Skin of body (tissue), 2 donors: ENCODE data around the gene FCAR. TPM values are rescaled to one million over a fixed set of nuclear protein-coding genes. Genes with fewer than 3 reads are reported as not detected.
"Not testable (repeated sequence)": the region's sequence is repeated elsewhere in the genome, so short reads cannot be mapped to it uniquely, and the experiment has no call there.

Source experiments
- DNase-seq: peaks from one replicate; lab custom pipeline; 2025; lab: John Stamatoyannopoulos, UW
- total RNA-seq: library from RNA; depleted of rRNA; stranded (reverse); fragments of >200 nt; gene quantifications from one replicate; pipeline ENCODE4 v1.2.3, GENCODE V29; 2014

FCAR gene
- total RNA-seq, 1 donor from 2014 or later, result 8.4 TPM

DNA sequence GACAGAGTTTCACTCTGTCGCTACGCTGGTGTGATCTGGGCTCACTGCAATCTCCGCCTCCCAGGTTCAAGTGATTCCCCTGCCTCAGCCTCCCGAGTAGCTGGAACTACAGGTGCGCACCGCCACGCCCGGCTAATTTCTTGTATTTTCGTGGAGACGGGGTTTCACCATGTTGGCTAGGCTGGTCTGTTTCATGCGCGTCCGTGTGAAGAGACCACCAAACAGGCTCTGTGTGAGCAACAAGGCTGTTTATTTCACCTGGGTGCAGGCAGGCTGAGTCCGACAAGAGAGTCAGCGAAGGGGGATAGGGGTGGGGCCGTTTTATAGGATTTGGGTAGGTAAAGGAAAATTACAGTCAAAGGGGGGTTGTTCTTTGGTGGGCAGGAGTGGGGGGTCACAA lies 20.1 kb downstream of the FCAR start:
- not testable (repeated sequence) for DNase-seq

DNA sequence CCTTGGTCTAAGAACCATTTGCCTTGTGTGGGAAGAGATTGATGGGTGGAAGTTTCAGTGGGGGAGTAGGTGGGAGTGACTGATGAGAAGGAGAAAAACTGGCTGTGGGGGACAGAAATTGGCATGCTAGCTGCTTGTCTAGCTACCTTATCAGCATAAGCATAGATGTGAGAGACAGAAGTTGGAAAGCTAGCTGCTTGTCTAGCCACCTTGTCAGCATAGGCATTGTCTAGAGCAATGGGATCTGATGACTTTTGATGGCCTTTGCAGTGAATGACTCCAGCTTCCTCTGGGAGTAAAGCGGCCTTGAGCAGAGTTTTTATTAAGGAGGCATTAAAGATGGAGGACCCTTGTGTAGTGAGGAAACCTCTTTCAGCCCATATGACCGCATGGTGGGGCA lies 22.0 kb downstream of the FCAR start:
- DNase-seq, result no peak

GRCh38 chr19:54898685-54899084 lies 24.6 kb downstream of the FCAR start:
- not testable (repeated sequence) for DNase-seq

DNA sequence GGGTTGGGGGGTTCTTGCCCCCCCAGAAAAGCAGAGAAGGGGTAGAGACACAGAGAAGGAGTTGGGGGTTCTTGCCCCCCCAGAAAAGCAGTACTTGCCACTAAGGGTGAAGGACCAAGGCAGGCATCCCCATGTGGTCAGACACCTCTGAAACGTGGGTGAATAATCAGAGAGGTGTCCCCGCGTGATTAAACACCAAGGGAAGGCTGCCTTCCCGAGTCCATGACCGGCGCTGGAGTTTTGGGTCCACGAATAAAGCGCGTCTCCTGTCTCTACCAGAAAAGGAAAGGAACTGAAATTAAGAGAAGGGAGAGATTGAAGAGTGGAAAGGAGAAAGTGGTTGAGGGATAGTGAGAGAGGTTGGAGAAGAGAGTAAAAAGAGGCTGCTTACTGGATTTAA lies 25.6 kb downstream of the FCAR start:
- DNase-seq, result not testable (repeated sequence)

DNA sequence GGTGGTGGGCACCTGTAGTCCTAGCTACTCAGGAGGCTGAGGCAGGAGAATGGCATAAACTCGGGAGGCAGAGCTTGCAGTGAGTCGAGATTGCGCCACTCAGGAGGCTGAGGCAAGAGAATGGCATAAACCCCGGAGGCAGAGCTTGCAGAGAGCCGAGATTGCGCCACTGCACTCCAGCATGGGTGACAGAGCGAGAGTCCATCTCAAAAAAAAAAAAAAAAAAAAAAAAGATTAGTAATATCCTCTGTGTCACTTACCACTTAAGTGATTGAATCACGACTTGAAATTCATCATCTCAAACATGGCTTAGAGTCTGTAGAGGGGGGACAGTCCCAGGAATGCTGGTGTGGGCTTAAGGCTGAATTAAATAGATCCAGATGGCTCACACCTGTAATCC lies 27.1 kb downstream of the FCAR start:
- not testable (repeated sequence) for DNase-seq

- no peak for DNase-seq
Observed at GRCh38 chr19:54902061-54902460, 28.0 kb downstream of the FCAR start.

- no peak for DNase-seq
Observed at GRCh38 chr19:54903303-54903702, 29.3 kb downstream of the FCAR start.

GRCh38 chr19:54904261-54904660 lies 30.2 kb downstream of the FCAR start:
- not testable (repeated sequence) for DNase-seq

GRCh38 chr19:54905421-54905802 lies 31.4 kb downstream of the FCAR start:
- DNase-seq, result no peak

GRCh38 chr19:54905803-54906511 lies 31.9 kb downstream of the FCAR start, which contains the start of gene NCR1:
TSS of gene NCR1 (plus strand) at chr19:54906148. CDS start at chr19:54906188, 40 bp downstream.
- no peak for DNase-seq

- no peak for DNase-seq
Observed at GRCh38 chr19:54906819-54907218, 32.8 kb downstream of the FCAR start.

GRCh38 chr19:54907899-54908298 lies 33.9 kb downstream of the FCAR start:
- not testable (repeated sequence) for DNase-seq

GRCh38 chr19:54916822-54917221 lies 42.8 kb downstream of the FCAR start:
- DNase-seq, result no peak

GRCh38 chr19:54918499-54918898 lies 44.5 kb downstream of the FCAR start:
- DNase-seq, result no peak

DNA sequence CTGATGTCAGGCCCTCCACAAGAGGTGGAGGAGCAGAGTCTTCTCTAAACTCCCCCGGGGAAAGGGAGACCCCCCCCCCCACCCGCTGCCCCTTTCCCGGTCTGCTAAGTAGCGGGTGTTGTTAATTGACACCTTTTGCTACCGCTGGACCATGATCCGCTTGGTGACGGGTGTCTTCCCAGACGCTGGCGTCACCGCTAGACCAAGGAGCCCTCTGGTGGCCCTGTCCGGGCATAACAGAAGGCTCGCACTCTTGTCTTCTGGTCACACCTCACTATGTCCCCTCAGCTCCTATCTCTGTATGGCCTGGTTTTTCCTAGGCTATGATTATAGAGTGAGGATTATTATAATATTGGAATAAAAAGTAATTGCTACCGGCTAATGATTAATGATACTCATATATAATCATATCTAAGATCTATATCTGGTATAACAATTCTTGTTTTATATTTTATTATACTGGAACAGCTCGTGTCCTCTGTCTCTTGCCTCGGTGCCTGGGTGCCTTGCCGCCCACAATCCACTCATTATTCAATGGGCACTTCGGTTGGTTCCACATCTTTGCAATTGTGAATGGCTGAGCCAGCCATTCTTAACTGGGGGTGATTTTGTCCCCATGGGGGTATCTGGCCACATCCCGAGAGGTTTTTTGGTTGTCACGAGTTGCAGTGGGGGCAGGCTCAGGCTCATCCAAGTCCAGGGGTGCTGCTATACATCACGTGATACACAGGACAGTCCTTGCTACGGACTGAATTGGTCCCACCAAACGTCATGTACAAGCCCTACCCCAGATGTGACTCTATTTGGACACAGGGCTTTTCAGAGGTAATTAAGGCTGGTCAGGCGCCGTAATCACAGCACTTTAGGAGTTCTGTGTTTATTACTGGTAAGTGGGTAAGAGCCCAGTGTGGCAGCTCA lies 45.9 kb downstream of the FCAR start:
- DNase-seq, result not testable (repeated sequence)

GRCh38 chr19:54921082-54921481 lies 47.0 kb downstream of the FCAR start:
- no peak for DNase-seq

GRCh38 chr19:54923276-54923675 lies 49.2 kb downstream of the FCAR start:
- no peak for DNase-seq

DNA sequence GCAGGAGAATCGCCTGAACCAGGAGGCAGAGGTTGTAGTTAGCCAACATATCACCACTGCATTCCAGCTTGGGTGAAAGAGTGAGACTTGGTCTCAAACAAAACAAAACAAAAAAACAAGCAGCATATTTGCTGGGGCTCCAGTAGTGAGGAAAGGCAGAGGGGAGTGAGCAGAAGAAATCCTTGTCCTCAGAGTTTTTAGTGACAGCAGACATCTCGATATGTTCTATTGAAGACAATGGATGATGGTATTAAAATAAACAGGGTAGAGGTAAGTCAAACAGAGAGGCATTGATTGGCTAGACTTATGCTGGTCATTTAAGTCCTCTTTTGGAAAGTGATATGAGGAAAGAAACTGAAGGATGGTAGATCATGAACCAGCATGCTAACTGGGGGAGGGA lies 54.3 kb downstream of the FCAR start:
- DNase-seq, result no peak

GRCh38 chr19:54937926-54938325 lies 63.9 kb downstream of the FCAR start:
- no peak for DNase-seq

DNA sequence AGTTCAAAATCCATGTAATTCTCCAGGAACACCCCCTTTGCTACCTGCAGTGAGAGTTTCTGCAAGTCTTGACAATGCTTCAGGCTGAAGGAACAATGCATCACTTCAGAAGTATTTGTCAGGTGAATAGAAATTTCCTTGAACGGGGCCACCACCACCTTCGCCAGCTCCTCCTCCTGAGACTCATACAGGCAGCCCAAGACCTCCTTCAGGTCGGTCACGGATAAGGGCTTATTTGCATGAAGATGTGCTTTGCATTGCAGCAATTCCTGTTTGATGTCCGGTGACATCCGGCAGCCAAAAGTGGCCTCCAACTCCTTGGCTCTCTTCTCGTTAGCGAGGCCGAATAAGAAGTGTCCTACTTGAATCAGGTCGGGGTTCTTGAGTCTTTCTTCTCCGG lies 64.9 kb downstream of the FCAR start:
- no peak for DNase-seq

GRCh38 chr19:54939538-54939937 lies 65.5 kb downstream of the FCAR start:
- DNase-seq, result not testable (repeated sequence)
